NB4 (cell line): ENCODE measurements around the gene FBXO31.

Source experiments
- DNase-seq: peaks from one replicate; pipeline ENCODE4 v3.0.0; 2010; ENCODE audit warnings: low read depth
- H3K4me3 ChIP-seq: one replicate; pipeline ENCODE4 v1.5.1; 2011; ENCODE audit warnings: mild to moderate bottlenecking, low read depth, low read length, moderate library complexity
- MYC ChIP-seq: IDR thresholded peaks from 2 replicates; pipeline ENCODE4 v1.6.1; 2011; ENCODE audit warnings: low read depth, low read length
- POLR2A ChIP-seq: IDR thresholded peaks from 2 replicates; pipeline ENCODE4 v1.6.1; 2011; ENCODE audit warnings: mild to moderate bottlenecking; ENCODE audit not compliant: insufficient read length; ENCODE audit errors: extremely low read depth
- TF ChIP-seq, protein P1 (sequence below): IDR thresholded peaks from one replicate; pipeline ENCODE4 v1.5.1; 2012; ENCODE audit warnings: low read depth, low read length
- TF ChIP-seq, protein P2 (sequence below): IDR thresholded peaks from 2 replicates; pipeline ENCODE4 v1.6.1; 2011; ENCODE audit warnings: low read depth, low read length

FBXO31 gene

DNA sequence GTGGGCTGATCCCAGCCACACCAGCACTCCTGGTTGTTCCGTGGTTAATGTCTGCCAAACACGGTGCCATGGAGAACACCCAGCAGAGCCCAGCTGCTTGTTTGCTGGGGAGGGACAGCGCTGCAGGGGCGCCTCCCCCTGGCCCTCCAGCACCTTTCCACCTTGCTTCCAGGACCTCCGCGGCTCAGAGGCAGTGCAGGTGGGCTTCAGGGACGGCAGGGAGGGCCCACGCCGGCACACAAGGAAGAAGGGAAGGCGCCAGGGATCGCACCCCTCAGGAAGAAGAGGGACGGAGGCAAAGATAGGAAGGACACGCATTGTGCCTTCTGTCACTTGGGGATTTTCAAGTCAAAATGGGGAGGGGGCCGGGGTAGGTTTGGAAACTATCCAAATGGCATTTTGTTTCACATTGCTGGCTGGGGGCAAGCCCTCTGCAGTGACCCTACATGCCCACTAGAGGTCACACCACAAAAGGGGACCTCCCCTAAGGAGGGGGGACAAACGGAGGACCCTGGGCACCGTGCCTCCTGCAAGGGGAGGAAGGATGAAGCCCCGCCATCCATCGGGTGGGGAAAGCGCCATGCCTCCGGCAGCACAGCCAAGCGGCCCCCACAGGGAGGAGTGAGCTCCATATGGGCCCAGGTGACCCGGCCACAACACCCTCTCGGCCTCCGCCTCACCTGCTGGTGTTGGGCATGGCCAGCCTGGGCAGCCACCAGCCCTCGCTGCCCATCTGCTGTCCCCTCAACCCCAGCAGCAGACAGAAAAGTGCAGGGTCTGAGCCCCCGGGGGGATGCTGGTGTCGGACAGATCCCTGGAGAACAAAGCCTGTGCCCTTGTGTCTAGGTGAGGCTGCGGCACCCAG is 58.9 kb downstream of the FBXO31 start:
- peak; percentile 62 for DNase-seq
- H3K4me3 ChIP-seq: no peak overlapping the region
- TF ChIP-seq, protein P1, sequence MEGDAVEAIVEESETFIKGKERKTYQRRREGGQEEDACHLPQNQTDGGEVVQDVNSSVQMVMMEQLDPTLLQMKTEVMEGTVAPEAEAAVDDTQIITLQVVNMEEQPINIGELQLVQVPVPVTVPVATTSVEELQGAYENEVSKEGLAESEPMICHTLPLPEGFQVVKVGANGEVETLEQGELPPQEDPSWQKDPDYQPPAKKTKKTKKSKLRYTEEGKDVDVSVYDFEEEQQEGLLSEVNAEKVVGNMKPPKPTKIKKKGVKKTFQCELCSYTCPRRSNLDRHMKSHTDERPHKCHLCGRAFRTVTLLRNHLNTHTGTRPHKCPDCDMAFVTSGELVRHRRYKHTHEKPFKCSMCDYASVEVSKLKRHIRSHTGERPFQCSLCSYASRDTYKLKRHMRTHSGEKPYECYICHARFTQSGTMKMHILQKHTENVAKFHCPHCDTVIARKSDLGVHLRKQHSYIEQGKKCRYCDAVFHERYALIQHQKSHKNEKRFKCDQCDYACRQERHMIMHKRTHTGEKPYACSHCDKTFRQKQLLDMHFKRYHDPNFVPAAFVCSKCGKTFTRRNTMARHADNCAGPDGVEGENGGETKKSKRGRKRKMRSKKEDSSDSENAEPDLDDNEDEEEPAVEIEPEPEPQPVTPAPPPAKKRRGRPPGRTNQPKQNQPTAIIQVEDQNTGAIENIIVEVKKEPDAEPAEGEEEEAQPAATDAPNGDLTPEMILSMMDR: peak; percentile 83
- no peak for TF ChIP-seq MYC
- TF ChIP-seq POLR2A: no peak
- TF ChIP-seq, protein P2, sequence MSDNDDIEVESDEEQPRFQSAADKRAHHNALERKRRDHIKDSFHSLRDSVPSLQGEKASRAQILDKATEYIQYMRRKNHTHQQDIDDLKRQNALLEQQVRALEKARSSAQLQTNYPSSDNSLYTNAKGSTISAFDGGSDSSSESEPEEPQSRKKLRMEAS: peak; percentile 18; the same call in 1 of the 2 replicates

DNA sequence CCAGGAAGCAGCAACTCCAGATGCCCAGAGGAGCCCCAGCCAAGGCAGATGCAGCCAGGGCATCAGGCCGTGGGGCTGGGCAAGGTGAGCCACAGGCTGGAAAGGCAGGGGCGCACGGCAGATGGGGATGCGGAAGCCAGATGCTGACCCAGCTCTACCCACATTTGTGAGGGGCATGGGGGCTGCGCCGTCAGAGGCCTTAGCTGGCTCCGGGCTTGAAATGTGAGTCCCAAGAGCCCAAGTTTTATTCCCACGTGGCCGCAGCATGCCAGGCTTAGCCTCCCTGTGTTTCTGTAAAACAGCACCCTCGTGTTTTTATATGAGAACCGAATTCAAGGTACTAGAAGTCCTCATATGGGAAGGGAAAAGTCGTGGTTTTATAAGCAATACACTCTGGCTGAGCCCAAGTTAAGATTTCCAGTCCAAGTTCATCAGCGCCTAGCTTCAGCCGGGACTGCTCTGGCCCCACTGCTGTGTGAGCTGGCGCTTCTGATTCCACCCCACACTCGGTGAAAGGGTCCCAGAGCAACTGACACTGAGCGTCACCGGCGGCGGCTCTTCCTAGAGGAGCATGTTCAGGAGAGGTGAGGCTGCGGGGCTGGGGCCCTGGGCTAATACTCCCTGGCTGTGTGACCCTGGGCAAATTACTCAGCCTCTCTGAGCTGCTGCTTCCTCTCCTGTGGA is 59.7 kb downstream of the FBXO31 start:
- DNase-seq: no peak
- no peak overlapping the region for H3K4me3 ChIP-seq
- TF ChIP-seq, protein P1: no peak
- no peak for TF ChIP-seq POLR2A
- TF ChIP-seq MYC: no peak
- TF ChIP-seq, protein P2: no peak

DNA sequence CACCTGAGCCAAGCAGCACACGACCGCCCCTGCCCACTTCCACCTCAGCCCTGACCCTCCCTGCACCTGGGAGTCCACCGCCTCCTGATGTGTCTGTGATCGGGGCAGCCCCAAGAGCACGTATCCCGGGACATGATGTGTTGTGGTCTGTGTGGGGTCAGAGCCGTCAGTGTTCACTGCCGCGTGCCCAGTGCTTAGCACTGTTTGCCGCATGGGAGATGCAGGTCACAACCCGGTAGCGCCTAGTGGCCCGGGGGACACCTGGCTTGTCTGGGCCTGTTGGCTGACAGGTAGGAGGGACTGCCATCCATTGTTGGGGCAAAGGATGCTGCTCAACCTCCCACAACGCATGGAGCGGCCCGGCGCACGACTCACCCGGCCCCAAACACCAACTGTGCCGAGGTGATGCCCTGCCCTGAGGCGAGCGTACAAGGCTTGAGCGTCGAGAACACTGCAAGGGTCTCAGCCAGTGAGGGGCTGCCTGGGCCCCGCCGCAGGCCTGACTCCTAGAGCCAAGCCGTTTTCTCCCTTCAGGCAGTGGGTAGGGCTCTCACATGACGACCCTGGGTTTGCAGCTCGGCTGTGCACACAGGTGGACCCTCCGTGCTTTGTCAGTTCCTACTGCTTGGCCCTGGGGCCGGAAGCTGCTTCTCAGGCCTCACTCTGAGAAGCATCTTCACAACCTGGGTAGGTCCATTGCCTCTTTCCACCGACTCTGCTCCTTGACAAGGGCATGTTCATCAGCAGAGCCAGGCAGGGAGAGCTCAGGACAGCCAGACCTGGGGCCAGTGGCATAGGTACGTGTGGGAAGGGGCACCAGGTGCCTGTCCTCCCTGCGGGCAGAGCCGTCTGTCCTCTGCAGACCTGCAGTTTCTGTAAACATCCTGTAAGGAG is 60.5 kb downstream of the FBXO31 start:
- TF ChIP-seq POLR2A (no peak), MYC (no peak)
- no peak overlapping the region for H3K4me3 ChIP-seq
- DNase-seq: no peak

DNA sequence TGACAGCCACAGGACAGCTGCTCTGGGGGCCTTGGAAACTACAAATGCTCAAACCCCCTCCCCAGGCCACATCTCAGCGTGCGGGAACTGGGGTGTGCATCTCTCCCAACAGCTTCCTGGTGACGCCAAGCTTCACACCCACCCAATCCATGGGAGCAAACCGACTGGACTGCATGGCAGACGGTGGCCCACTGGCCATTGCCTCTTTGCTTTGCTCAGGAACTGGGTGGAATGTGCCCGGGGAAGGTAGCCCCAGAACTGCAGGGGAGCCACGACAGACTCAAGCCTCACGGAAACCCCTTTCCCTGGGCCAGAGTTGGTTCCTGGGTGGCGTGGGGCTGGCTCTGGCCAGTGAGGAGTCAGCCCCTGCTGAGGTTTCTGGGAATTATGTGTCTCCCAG is 61.2 kb downstream of the FBXO31 start:
- no peak for DNase-seq
- no peak overlapping the region for H3K4me3 ChIP-seq
- TF ChIP-seq MYC: no peak
- TF ChIP-seq, protein P2: no peak
- no peak for TF ChIP-seq POLR2A
- TF ChIP-seq, protein P1: no peak

DNA sequence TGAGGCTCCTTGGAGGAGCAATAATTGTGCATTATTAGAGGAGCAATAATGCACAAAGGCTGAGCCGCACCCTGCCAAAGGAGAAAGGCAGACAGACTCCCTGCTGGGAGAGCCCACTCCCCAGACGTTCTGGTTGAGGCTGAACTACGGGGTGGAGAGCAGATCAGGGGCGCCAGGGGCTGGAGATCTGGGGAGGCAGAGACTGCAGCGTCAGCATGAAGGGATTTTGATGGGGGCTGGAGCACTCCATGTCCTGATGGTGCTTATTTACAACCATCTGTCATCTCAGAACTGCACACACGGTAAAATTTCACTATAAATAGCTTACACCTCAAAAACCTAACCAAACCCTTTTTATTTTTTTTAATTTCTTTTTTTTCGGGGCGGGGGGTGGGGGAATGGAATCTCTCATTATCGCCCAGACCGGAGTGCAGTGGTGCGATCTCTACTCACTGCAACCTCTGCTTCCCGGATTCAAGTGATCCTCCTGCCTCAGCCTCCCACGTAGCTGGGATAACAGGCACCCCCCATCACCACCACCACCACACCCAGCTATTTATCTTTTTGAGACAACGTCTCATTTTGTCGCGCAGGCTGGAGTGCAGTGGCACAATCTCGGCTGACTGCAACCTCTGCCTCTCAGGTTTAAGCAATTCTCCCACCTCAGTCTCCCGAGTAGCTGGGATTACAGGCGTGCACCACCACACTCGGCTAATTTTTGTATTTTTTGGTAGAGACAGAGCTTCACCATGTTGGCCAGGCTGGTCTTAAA is 62.1 kb downstream of the FBXO31 start:
- TF ChIP-seq POLR2A (no peak), MYC (no peak)
- TF ChIP-seq, protein P2: no peak
- TF ChIP-seq, protein P1: no peak
- DNase-seq: no peak

More for the DNA sequence above, 62.1 kb downstream of the FBXO31 start:
- H3K4me3 ChIP-seq: no peak overlapping the region
